SK-N-SH treated with all-trans-retinoic acid at 6 μM for 48 hours (cell line): ENCODE results near the gene ADAT3.

ENCODE experiments used
- ATAC-seq: fragments of 200-7000 bp; cut with Tn5 transposase; 3 replicates; pipeline ENCODE4 v1.9.1; 2020; ENCODE audit warnings: mild to moderate bottlenecking, moderate library complexity
- ARNTL ChIP-seq: fragments of 450-650 bp; formaldehyde crosslinking; IDR thresholded peaks from 2 replicates; pipeline ENCODE4 v1.5.0; 2020; ENCODE audit warnings: low read depth, mild to moderate bottlenecking, moderate library complexity, borderline replicate concordance
- BACH2 ChIP-seq: fragments of 250-450 bp; sonication (Bioruptor Pico); IDR thresholded peaks from 2 replicates; pipeline ENCODE4 v1.9.0; 2021; ENCODE audit warnings: mild to moderate bottlenecking, borderline replicate concordance
- CREB5 ChIP-seq: fragments of 250-450 bp; sonication (Bioruptor Pico); IDR thresholded peaks from 2 replicates; pipeline ENCODE4 v1.5.1; 2020; ENCODE audit warnings: low read depth, mild to moderate bottlenecking, moderate library complexity
- CSDC2 ChIP-seq: fragments of 250-450 bp; sonication (Bioruptor Pico); IDR thresholded peaks from 2 replicates; pipeline ENCODE4 v1.5.0; 2020; ENCODE audit warnings: mild to moderate bottlenecking, moderate library complexity
- ESRRG ChIP-seq: fragments of 250-450 bp; sonication (Bioruptor Pico); IDR thresholded peaks from 2 replicates; pipeline ENCODE4 v1.6.1; 2021; ENCODE audit warnings: mild to moderate bottlenecking
- GLIS3 ChIP-seq: fragments of 250-450 bp; sonication (Bioruptor Pico); IDR thresholded peaks from 2 replicates; pipeline ENCODE4 v1.5.0; 2020; ENCODE audit warnings: mild to moderate bottlenecking, moderate library complexity
- OSR1 ChIP-seq: fragments of 250-450 bp; sonication (Bioruptor Pico); IDR thresholded peaks from 2 replicates; pipeline ENCODE4 v1.8.0; 2022; ENCODE audit warnings: moderate library complexity, mild to moderate bottlenecking, inconsistent platforms
- PATZ1 ChIP-seq: fragments of 250-450 bp; sonication (Bioruptor Pico); IDR thresholded peaks from 2 replicates; pipeline ENCODE4 v1.8.0; 2020; ENCODE audit warnings: mild to moderate bottlenecking, moderate library complexity, borderline replicate concordance
- PPARA ChIP-seq: fragments of 250-450 bp; sonication (Bioruptor Pico); IDR thresholded peaks from 2 replicates; pipeline ENCODE4 v1.5.0; 2020; ENCODE audit warnings: mild to moderate bottlenecking, borderline replicate concordance
- RARB ChIP-seq: fragments of 250-450 bp; sonication (Bioruptor Pico); IDR thresholded peaks from 2 replicates; pipeline ENCODE4 v1.8.0; 2021; ENCODE audit warnings: mild to moderate bottlenecking, moderate library complexity
- SNAI2 ChIP-seq: fragments of 250-450 bp; sonication (Bioruptor Pico); IDR thresholded peaks from 2 replicates; pipeline ENCODE4 v1.5.0; 2020; ENCODE audit warnings: mild to moderate bottlenecking, moderate library complexity
- TCF4 ChIP-seq: fragments of 250-450 bp; sonication (Bioruptor Pico); IDR thresholded peaks from 2 replicates; pipeline ENCODE4 v1.8.0; 2021; ENCODE audit warnings: mild to moderate bottlenecking, moderate library complexity, borderline replicate concordance
- TOX ChIP-seq: fragments of 250-450 bp; sonication (Bioruptor Pico); IDR thresholded peaks from 2 replicates; pipeline ENCODE4 v1.8.0; 2021; ENCODE audit warnings: mild to moderate bottlenecking, moderate library complexity, borderline replicate concordance
- ZFP3 ChIP-seq: fragments of 250-450 bp; sonication (Bioruptor Pico); IDR thresholded peaks from 2 replicates; pipeline ENCODE4 v1.5.0; 2020; ENCODE audit warnings: mild to moderate bottlenecking, moderate library complexity
- ZFP30 ChIP-seq: fragments of 450-650 bp; formaldehyde crosslinking; IDR thresholded peaks from 2 replicates; pipeline ENCODE4 v1.5.0; 2022; ENCODE audit warnings: mild to moderate bottlenecking, moderate library complexity
- ZNF565 ChIP-seq: fragments of 450-650 bp; formaldehyde crosslinking; conservative IDR thresholded peaks from 2 replicates; pipeline ENCODE4 v1.5.0; 2020; ENCODE audit warnings: low read depth, mild to moderate bottlenecking, moderate library complexity
- ZNF70 ChIP-seq: fragments of 450-650 bp; formaldehyde crosslinking; IDR thresholded peaks from 2 replicates; pipeline ENCODE4 v1.5.0; 2020; ENCODE audit warnings: mild to moderate bottlenecking, moderate library complexity
- ZNF8 ChIP-seq: fragments of 450-650 bp; formaldehyde crosslinking; IDR thresholded peaks from 2 replicates; pipeline ENCODE4 v1.5.0; 2020; ENCODE audit warnings: mild to moderate bottlenecking, moderate library complexity
- TF ChIP-seq, protein P1 (sequence below): fragments of 250-450 bp; sonication (Bioruptor Pico); IDR thresholded peaks from 2 replicates; pipeline ENCODE4 v1.5.1; 2021; ENCODE audit warnings: mild to moderate bottlenecking, moderate library complexity
- TF ChIP-seq, protein P2 (sequence below): fragments of 250-450 bp; sonication (Bioruptor Pico); IDR thresholded peaks from 2 replicates; pipeline ENCODE4 v1.5.0; 2020; ENCODE audit warnings: mild to moderate bottlenecking, moderate library complexity

ADAT3 gene

DNA sequence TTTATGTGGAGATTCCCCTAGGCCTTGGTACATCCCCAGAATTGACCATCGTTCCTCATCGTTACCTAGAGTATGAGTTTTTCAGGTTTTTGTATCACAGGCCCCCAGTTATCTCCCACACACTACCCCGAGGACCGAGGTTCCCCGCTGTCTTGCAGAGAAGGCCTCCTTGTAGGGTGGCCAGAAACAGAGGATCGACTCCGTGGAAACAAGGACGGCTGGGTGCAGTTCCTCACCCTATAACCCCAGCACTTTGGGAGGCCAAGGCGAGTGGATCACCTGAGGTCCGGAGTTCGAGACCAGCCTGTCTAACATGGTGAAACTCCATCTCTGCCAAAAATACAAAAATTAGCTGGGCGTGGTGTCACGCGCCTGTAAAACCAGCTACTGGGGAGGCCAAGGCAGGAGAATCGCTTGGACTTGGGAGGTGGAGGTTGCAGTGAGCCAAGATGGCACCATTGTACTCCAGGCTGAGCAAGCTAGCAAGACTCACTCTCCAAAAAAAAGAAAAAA, 720 bp downstream of the ADAT3 start:
- no peak for ATAC-seq

GRCh38 chr19:1906985-1907562, 1.9 kb downstream of the ADAT3 start:
- TF ChIP-seq SNAI2 (no peak), ZNF8 (no peak), RARB (no peak), GLIS3 (CRISPR knock-in tag) (no peak), PATZ1 (CRISPR knock-in tag) (no peak), PPARA (CRISPR knock-in tag) (no peak), ZNF565 (no peak), ZNF70 (no peak), BACH2 (CRISPR knock-in tag) (no peak), ZFP30 (CRISPR knock-in tag) (no peak), ZFP3 (CRISPR knock-in tag) (no peak), OSR1 (CRISPR knock-in tag) (no peak), ARNTL (CRISPR knock-in tag) (no peak), CREB5 (CRISPR knock-in tag) (no peak), TCF4 (no peak), TOX (CRISPR knock-in tag) (no peak), ESRRG (CRISPR knock-in tag) (no peak), CSDC2 (CRISPR knock-in tag) (no peak)
- TF ChIP-seq, protein P1, sequence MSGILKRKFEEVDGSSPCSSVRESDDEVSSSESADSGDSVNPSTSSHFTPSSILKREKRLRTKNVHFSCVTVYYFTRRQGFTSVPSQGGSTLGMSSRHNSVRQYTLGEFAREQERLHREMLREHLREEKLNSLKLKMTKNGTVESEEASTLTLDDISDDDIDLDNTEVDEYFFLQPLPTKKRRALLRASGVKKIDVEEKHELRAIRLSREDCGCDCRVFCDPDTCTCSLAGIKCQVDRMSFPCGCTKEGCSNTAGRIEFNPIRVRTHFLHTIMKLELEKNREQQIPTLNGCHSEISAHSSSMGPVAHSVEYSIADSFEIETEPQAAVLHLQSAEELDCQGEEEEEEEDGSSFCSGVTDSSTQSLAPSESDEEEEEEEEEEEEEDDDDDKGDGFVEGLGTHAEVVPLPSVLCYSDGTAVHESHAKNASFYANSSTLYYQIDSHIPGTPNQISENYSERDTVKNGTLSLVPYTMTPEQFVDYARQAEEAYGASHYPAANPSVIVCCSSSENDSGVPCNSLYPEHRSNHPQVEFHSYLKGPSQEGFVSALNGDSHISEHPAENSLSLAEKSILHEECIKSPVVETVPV (CRISPR knock-in tag): no peak
- TF ChIP-seq, protein P2, sequence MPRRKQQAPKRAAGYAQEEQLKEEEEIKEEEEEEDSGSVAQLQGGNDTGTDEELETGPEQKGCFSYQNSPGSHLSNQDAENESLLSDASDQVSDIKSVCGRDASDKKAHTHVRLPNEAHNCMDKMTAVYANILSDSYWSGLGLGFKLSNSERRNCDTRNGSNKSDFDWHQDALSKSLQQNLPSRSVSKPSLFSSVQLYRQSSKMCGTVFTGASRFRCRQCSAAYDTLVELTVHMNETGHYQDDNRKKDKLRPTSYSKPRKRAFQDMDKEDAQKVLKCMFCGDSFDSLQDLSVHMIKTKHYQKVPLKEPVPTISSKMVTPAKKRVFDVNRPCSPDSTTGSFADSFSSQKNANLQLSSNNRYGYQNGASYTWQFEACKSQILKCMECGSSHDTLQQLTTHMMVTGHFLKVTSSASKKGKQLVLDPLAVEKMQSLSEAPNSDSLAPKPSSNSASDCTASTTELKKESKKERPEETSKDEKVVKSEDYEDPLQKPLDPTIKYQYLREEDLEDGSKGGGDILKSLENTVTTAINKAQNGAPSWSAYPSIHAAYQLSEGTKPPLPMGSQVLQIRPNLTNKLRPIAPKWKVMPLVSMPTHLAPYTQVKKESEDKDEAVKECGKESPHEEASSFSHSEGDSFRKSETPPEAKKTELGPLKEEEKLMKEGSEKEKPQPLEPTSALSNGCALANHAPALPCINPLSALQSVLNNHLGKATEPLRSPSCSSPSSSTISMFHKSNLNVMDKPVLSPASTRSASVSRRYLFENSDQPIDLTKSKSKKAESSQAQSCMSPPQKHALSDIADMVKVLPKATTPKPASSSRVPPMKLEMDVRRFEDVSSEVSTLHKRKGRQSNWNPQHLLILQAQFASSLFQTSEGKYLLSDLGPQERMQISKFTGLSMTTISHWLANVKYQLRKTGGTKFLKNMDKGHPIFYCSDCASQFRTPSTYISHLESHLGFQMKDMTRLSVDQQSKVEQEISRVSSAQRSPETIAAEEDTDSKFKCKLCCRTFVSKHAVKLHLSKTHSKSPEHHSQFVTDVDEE (CRISPR knock-in tag): no peak
- no peak for ATAC-seq

More for the DNA sequence above, 720 bp downstream of the ADAT3 start:
- TF ChIP-seq OSR1 (CRISPR knock-in tag) (no peak), TOX (CRISPR knock-in tag) (no peak), PATZ1 (CRISPR knock-in tag) (no peak), CSDC2 (CRISPR knock-in tag) (no peak), GLIS3 (CRISPR knock-in tag) (no peak), SNAI2 (no peak; the same call in 1 of the 2 replicates), TCF4 (no peak)
